HCT116 (cell line): ENCODE results near the gene TTLL6. TPM values are rescaled to one million over a fixed set of nuclear protein-coding genes. Genes with fewer than 3 reads are reported as not detected.

ENCODE experiments used
- ATAC-seq: fragments of 200-7000 bp; cut with Tn5 transposase; 2 replicates; pipeline ENCODE4 v1.9.1; 2020; ENCODE audit warnings: mild to moderate bottlenecking, moderate library complexity
- BruUV-seq: library from RNA; stranded (reverse); fragments of 400-500 nt; replicated peaks from 2 replicates; lab custom pipeline; 2021; lab: Mats Ljungman, UMichigan
- CTCF ChIA-PET: fragments of 300-600 bp; sonication (Branson Sonifier 250); formaldehyde crosslinking; loops from one replicate; lab custom pipeline; 2021; ENCODE audit warnings: antibody characterized with exemption; lab: Charles Lee
- POLR2A ChIA-PET: fragments of 300-600, 350-600 bp; sonication (Branson Sonifier 250); formaldehyde crosslinking; loops from one replicate; lab custom pipeline; 2021; ENCODE audit warnings: antibody characterized with exemption; lab: Charles Lee
- RAD21 ChIA-PET, 2 experiments: fragments of 300-600 bp; sonication (Branson Sonifier 250); formaldehyde crosslinking; loops; one replicate each; lab custom pipeline; 2023; ENCODE audit warnings: low total read pairs in 2 of 2; ENCODE audit not compliant: uncharacterized antibody in 2 of 2, unreplicated experiment in 2 of 2, low non-redundant PET in 1 of 2; lab: Charles Lee
- DNase-seq: peaks from one replicate; pipeline ENCODE4 v3.0.0-alpha.2; 2010; ENCODE audit warnings: low read depth, low spot score
- H2AFZ ChIP-seq: fragments of 200-600 bp; shearing (Covaris generic), sonication (generic); 2 replicates; pipeline ENCODE4 v1.6.1; 2017; ENCODE audit warnings: low read depth, mixed run types, mixed read lengths, antibody characterized with exemption, low read length; ENCODE audit not compliant: poor library complexity, severe bottlenecking
- H3K27ac ChIP-seq: 2 replicates; pipeline ENCODE4 v1.5.1; 2012; ENCODE audit warnings: low read depth, low read length
- H3K27me3 ChIP-seq: fragments of 200-600 bp; sonication (generic); 2 replicates; pipeline ENCODE4 v1.6.1; 2016; ENCODE audit warnings: mixed run types, low read length, mixed read lengths; ENCODE audit not compliant: insufficient read depth
- H3K36me3 ChIP-seq, 2 experiments: fragments of 200-500 bp in 1 of 2; fragments of 200-600 bp in 1 of 2; sonication (Bioruptor generic) in 1 of 2; sonication (generic) in 1 of 2; 2 replicates each; pipeline versions ENCODE4 v1.5.1 to v1.6.1; 2014 to 2016; ENCODE audit warnings: low read length in 2 of 2, inconsistent platforms in 1 of 2, mixed read lengths in 1 of 2, mixed run types in 1 of 2; ENCODE audit not compliant: insufficient read depth in 2 of 2, control insufficient read depth in 1 of 2
- H3K4me1 ChIP-seq, 2 experiments: fragments of 200-600 bp in 1 of 2; sonication (generic) in 1 of 2; 2 replicates each; pipeline versions ENCODE4 v1.5.1 to v1.6.1; 2012 to 2017; ENCODE audit warnings: low read length in 2 of 2, inconsistent platforms in 1 of 2, mild to moderate bottlenecking in 1 of 2, mixed read lengths in 1 of 2, mixed run types in 1 of 2, moderate library complexity in 1 of 2; ENCODE audit not compliant: insufficient read depth in 2 of 2, control insufficient read depth in 1 of 2
- H3K4me2 ChIP-seq: fragments of 200-600 bp; sonication (generic); 2 replicates; pipeline ENCODE4 v1.6.1; 2017; ENCODE audit warnings: mixed run types, low read length, mixed read lengths
- H3K4me3 ChIP-seq, 2 experiments: fragments of 200-600 bp in 1 of 2; sonication (generic) in 1 of 2; replicated peaks in 1 of 2; 2 replicates each; pipeline ENCODE4 v1.5.1; 2011 to 2016; ENCODE audit warnings: low read length in 2 of 2, control low read depth in 1 of 2, low read depth in 1 of 2, mild to moderate bottlenecking in 1 of 2, mixed read lengths in 1 of 2, mixed run types in 1 of 2
- H3K79me2 ChIP-seq: fragments of 200-600 bp; sonication (generic); 2 replicates; pipeline ENCODE4 v1.6.1; 2017; ENCODE audit warnings: mild to moderate bottlenecking, mixed run types, low read length, moderate library complexity, mixed read lengths; ENCODE audit not compliant: insufficient read depth
- H3K9ac ChIP-seq: fragments of 200-600 bp; sonication (generic); 2 replicates; pipeline ENCODE4 v1.6.1; 2016; ENCODE audit warnings: low read length, mixed read lengths
- H3K9me2 ChIP-seq: fragments of 200-600 bp; sonication (generic), shearing (Covaris generic); 2 replicates; pipeline ENCODE4 v1.6.1; 2017; ENCODE audit warnings: mixed run types, mild to moderate bottlenecking, moderate library complexity; ENCODE audit not compliant: insufficient read depth
- H3K9me3 ChIP-seq, 2 experiments: fragments of 200-500 bp in 1 of 2; fragments of 200-600 bp in 1 of 2; sonication (Bioruptor generic) in 1 of 2; sonication (generic) in 1 of 2; 2 replicates each; pipeline ENCODE4 v1.6.1; 2014 to 2017; ENCODE audit warnings: low read length in 2 of 2, mixed read lengths in 2 of 2, inconsistent platforms in 1 of 2, low read depth in 1 of 2, mild to moderate bottlenecking in 1 of 2, mixed run types in 1 of 2, moderate library complexity in 1 of 2; ENCODE audit not compliant: control insufficient read depth in 1 of 2, insufficient read depth in 1 of 2
- H4K20me1 ChIP-seq: fragments of 200-600 bp; sonication (generic), shearing (Covaris generic); 2 replicates; pipeline ENCODE4 v1.6.1; 2017; ENCODE audit warnings: mixed run types, mild to moderate bottlenecking, moderate library complexity; ENCODE audit not compliant: insufficient read depth
- CBX3 ChIP-seq: IDR thresholded peaks from 2 replicates; pipeline ENCODE4 v1.6.1; 2012; ENCODE audit warnings: low read depth
- CTCF ChIP-seq, 3 experiments: fragments of 200-600 bp in 1 of 3; sonication (generic) in 1 of 3; IDR thresholded peaks in 2 of 3; conservative IDR thresholded peaks in 1 of 3; 2 replicates each; pipeline ENCODE4 v1.5.1; 2012 to 2017; ENCODE audit warnings: low read depth in 2 of 3, low read length in 2 of 3, antibody characterized with exemption in 1 of 3, borderline replicate concordance in 1 of 3, control low read depth in 1 of 3, mild to moderate bottlenecking in 1 of 3, mixed read lengths in 1 of 3, mixed run types in 1 of 3, moderate library complexity in 1 of 3; ENCODE audit not compliant: insufficient read depth in 1 of 3
- ELF1 ChIP-seq: IDR thresholded peaks from 2 replicates; pipeline ENCODE4 v1.6.1; 2012; ENCODE audit warnings: low read depth, borderline replicate concordance
- EZH2 ChIP-seq: fragments of 200-600 bp; sonication (generic); IDR thresholded peaks from 2 replicates; pipeline ENCODE4 v1.6.1; 2017; ENCODE audit warnings: antibody characterized with exemption, mixed run types
- FOSL1 ChIP-seq: IDR thresholded peaks from 2 replicates; pipeline ENCODE4 v1.6.1; 2012; ENCODE audit warnings: low read depth
- JUND ChIP-seq: IDR thresholded peaks from 2 replicates; pipeline ENCODE4 v1.6.1; 2012
- MAX ChIP-seq: IDR thresholded peaks from 2 replicates; pipeline ENCODE4 v1.6.1; 2012
- RAD21 ChIP-seq: IDR thresholded peaks from 2 replicates; pipeline ENCODE4 v1.6.1; 2012; ENCODE audit warnings: low read depth, mild to moderate bottlenecking
- REST ChIP-seq: IDR thresholded peaks from 2 replicates; pipeline ENCODE4 v1.6.1; 2012; ENCODE audit warnings: low read depth
- SP1 ChIP-seq: IDR thresholded peaks from 2 replicates; pipeline ENCODE4 v1.6.1; 2012; ENCODE audit warnings: low read depth
- YY1 ChIP-seq: IDR thresholded peaks from 2 replicates; pipeline ENCODE4 v1.6.1; 2011; ENCODE audit warnings: low read length, low read depth, moderate library complexity, mild to moderate bottlenecking; ENCODE audit not compliant: insufficient replicate concordance; ENCODE audit errors: extremely low read depth
- ZBTB33 ChIP-seq: IDR thresholded peaks from 2 replicates; pipeline ENCODE4 v1.6.1; 2011; ENCODE audit warnings: mild to moderate bottlenecking, low read length, moderate library complexity; ENCODE audit not compliant: insufficient replicate concordance; ENCODE audit errors: extremely low read depth
- ZFX ChIP-seq: fragments of 450-650 bp; IDR thresholded peaks from 2 replicates; pipeline ENCODE4 v1.6.1; 2017
- intact Hi-C: fragments of 100-400 bp; cut with micrococcal nuclease; formaldehyde crosslinking; loops from 2 replicates; pipeline ENCODE4 v1.10.0; 2022
- total RNA-seq: library from RNA; stranded (reverse); gene quantifications from one replicate; pipeline ENCODE4 v1.2.1, GENCODE V29; 2021; ENCODE audit not compliant: unreplicated experiment

Gene TTLL6
- total RNA-seq, 1 experiment from 2014 or later: 0.79 TPM

- H3K27ac ChIP-seq: no peak overlapping the region
- no peaks in the 10 kb centered on the region for H4K20me1 ChIP-seq
- no TSS peak for BruUV-seq
- RAD21 ChIA-PET: interaction anchor here in 1 of 2 experiments (0.6 kb wide), 1 partner anchor 132 kb away, joined by 4 read pairs; no protein-coding TSS in a partner anchor
- DNase-seq (no peak), ATAC-seq (no peak)
- no peak for TF ChIP-seq JUND
- TF ChIP-seq YY1: no peak
- TF ChIP-seq ELF1: no peak
- TF ChIP-seq ZBTB33: no peak
- TF ChIP-seq CBX3: no peak
- no peak for TF ChIP-seq FOSL1
- no peak overlapping the region for H3K4me2 ChIP-seq
- H3K4me1 ChIP-seq: no peaks in the 10 kb centered on the region
- no peaks in the 10 kb centered on the region for H3K79me2 ChIP-seq
- H3K27me3 ChIP-seq: no peaks in the 10 kb centered on the region; the same call in 1 of the 2 replicates
- H3K4me3 ChIP-seq: no peak overlapping the region
- intact Hi-C loops: no loop called here
- H3K36me3 ChIP-seq: no peaks in the 10 kb centered on the region
- POLR2A ChIA-PET: interaction anchor here (1.2 kb wide), 1 partner anchor 32 kb away, joined by 3 read pairs; the partner anchor contains the start of gene HOXB13
- H3K9me3 ChIP-seq: no peaks in the 10 kb centered on the region
- H3K9ac ChIP-seq: no peak overlapping the region
- CTCF ChIA-PET: no interaction called here
- H2AFZ ChIP-seq: no peak overlapping the region
- H3K9me2 ChIP-seq: no peaks in the 10 kb centered on the region
Measured at GRCh38 chr17:48760411-48760810, 56.6 kb downstream of the TTLL6 start.

GRCh38 chr17:48759288-48759687 lies 57.7 kb downstream of the TTLL6 start:
- CTCF ChIA-PET: no interaction called here
- no peaks in the 10 kb centered on the region; the same call in 1 of the 2 replicates for H3K27me3 ChIP-seq
- TF ChIP-seq MAX: no peak
- TF ChIP-seq EZH2: no peak
- TF ChIP-seq REST: no peak
- TF ChIP-seq FOSL1: no peak
- TF ChIP-seq CTCF (IDR thresholded peaks at IDR 0.05 in 2 of 3, conservative IDR thresholded peaks at IDR 0.05 in 1 of 3; ENCODE audit: borderline replicate concordance in 1 of 3, insufficient read depth in 1 of 3, low read depth in 2 of 3, low read length in 2 of 3): no peak
- no peak for TF ChIP-seq ZFX
- TF ChIP-seq SP1: no peak
- TF ChIP-seq RAD21: no peak

More at GRCh38 chr17:48759288-48759687, 57.7 kb downstream of the TTLL6 start:
- no TSS peak for BruUV-seq
- no peaks in the 10 kb centered on the region for H3K79me2 ChIP-seq
- RAD21 ChIA-PET: no interaction called here
- no peak overlapping the region for H3K27ac ChIP-seq
- H3K4me2 ChIP-seq: no peak overlapping the region
- no peaks in the 10 kb centered on the region for H4K20me1 ChIP-seq
- no peaks in the 10 kb centered on the region; a peak in 1 of 4 replicates for H3K4me1 ChIP-seq
- POLR2A ChIA-PET: no interaction called here
- no peaks in the 10 kb centered on the region for H3K9me3 ChIP-seq
- DNase-seq: no peak
- no peaks in the 10 kb centered on the region for H3K9me2 ChIP-seq
- ATAC-seq: no peak
- intact Hi-C loops: no loop called here
- no peak overlapping the region for H2AFZ ChIP-seq
- no peaks in the 10 kb centered on the region for H3K36me3 ChIP-seq
- no peak overlapping the region for H3K4me3 ChIP-seq
- no peak overlapping the region for H3K9ac ChIP-seq
